HepG2 (cell line): ENCODE data around the gene PTAR1. TPM values are rescaled to one million over a fixed set of nuclear protein-coding genes. Genes with fewer than 3 reads are reported as not detected.

Experiments used
- ATF2 ChIP-seq: sonication (generic); formaldehyde crosslinking; IDR thresholded peaks from 2 replicates; pipeline ENCODE4 v1.4.0; 2020; ENCODE audit warnings: missing genetic modification reagents
- CBX2 ChIP-seq, 2 experiments: fragments of 200-600 bp in 1 of 2; sonication (generic); formaldehyde crosslinking in 1 of 2; IDR thresholded peaks; 2 replicates each; pipeline versions ENCODE4 v1.7.0 to v1.8.1; 2018 to 2022; ENCODE audit warnings: low read depth in 2 of 2, low read length in 1 of 2, mild to moderate bottlenecking in 1 of 2, missing genetic modification reagents in 1 of 2
- CEBPB ChIP-seq: IDR thresholded peaks from 2 replicates; pipeline ENCODE4 v1.6.1; 2011; ENCODE audit warnings: low read depth, low read length, improper control_type of control experiment, borderline replicate concordance
- EZH2 ChIP-seq: conservative IDR thresholded peaks from 2 replicates; pipeline ENCODE4 v1.6.1; 2012; ENCODE audit warnings: mild to moderate bottlenecking, low read depth, low read length, moderate library complexity
- FOXK2 ChIP-seq: fragments of 450-650 bp; IDR thresholded peaks from 2 replicates; pipeline ENCODE4 v1.6.1; 2016
- GFI1 ChIP-seq: sonication (generic); formaldehyde crosslinking; IDR thresholded peaks from 2 replicates; pipeline ENCODE4 v1.5.0; 2020; ENCODE audit warnings: missing genetic modification reagents, mild to moderate bottlenecking, borderline replicate concordance
- ISL2 ChIP-seq: sonication (generic); formaldehyde crosslinking; IDR thresholded peaks from 2 replicates; pipeline ENCODE4 v1.5.0; 2020; ENCODE audit warnings: missing genetic modification reagents
- KMT2B ChIP-seq: IDR thresholded peaks from 2 replicates; pipeline ENCODE4 v1.6.1; 2016; ENCODE audit warnings: missing genetic modification reagents, missing compliant biosample characterization
- MLLT10 ChIP-seq: sonication (generic); formaldehyde crosslinking; IDR thresholded peaks from 2 replicates; pipeline ENCODE4 v1.4.0; 2020; ENCODE audit warnings: missing genetic modification reagents
- RBM22 ChIP-seq: fragments of 200-400 bp; formaldehyde crosslinking; optimal IDR thresholded peaks from 2 replicates; pipeline ENCODE3; 2017; ENCODE audit warnings: mild to moderate bottlenecking, low read length, moderate library complexity
- SIX1 ChIP-seq: sonication (generic); formaldehyde crosslinking; IDR thresholded peaks from 2 replicates; pipeline ENCODE4 v1.4.0; 2020; ENCODE audit warnings: missing genetic modification reagents, borderline replicate concordance
- SMAD3 ChIP-seq: sonication (generic); formaldehyde crosslinking; IDR thresholded peaks from 2 replicates; pipeline ENCODE4 v1.4.0; 2020; ENCODE audit warnings: missing genetic modification reagents
- TRAFD1 ChIP-seq: sonication (generic); formaldehyde crosslinking; IDR thresholded peaks from 2 replicates; pipeline ENCODE4 v1.5.1; 2020; ENCODE audit warnings: missing genetic modification reagents, mild to moderate bottlenecking, borderline replicate concordance
- ZBTB21 ChIP-seq: sonication (generic); formaldehyde crosslinking; IDR thresholded peaks from 2 replicates; pipeline ENCODE4 v1.4.0; 2020; ENCODE audit warnings: missing genetic modification reagents
- ZNF10 ChIP-seq: sonication (generic); formaldehyde crosslinking; IDR thresholded peaks from 2 replicates; pipeline ENCODE4 v1.4.0; 2020; ENCODE audit warnings: mild to moderate bottlenecking, low read depth, missing genetic modification reagents, borderline replicate concordance
- ZNF138 ChIP-seq: sonication (generic); formaldehyde crosslinking; IDR thresholded peaks from 2 replicates; pipeline ENCODE4 v1.5.0; 2020; ENCODE audit warnings: mild to moderate bottlenecking, low read depth, missing genetic modification reagents
- ZNF143 ChIP-seq: sonication (generic); formaldehyde crosslinking; IDR thresholded peaks from 2 replicates; pipeline ENCODE4 v1.4.0; 2020; ENCODE audit warnings: missing genetic modification reagents
- ZNF232 ChIP-seq: sonication (generic); formaldehyde crosslinking; IDR thresholded peaks from 2 replicates; pipeline ENCODE4 v1.4.0; 2020; ENCODE audit warnings: missing genetic modification reagents, borderline replicate concordance
- ZNF552 ChIP-seq: sonication (generic); formaldehyde crosslinking; IDR thresholded peaks from 2 replicates; pipeline ENCODE4 v1.9.0; 2022; ENCODE audit warnings: missing genetic modification reagents, mild to moderate bottlenecking, borderline replicate concordance
- ZNF572 ChIP-seq: sonication (generic); formaldehyde crosslinking; IDR thresholded peaks from 2 replicates; pipeline ENCODE4 v1.5.1; 2020; ENCODE audit warnings: mild to moderate bottlenecking, missing genetic modification reagents
- ZNF644 ChIP-seq: IDR thresholded peaks from 2 replicates; pipeline ENCODE4 v1.6.1; 2016; ENCODE audit warnings: low read depth
- ZNF674 ChIP-seq: sonication (generic); formaldehyde crosslinking; IDR thresholded peaks from 2 replicates; pipeline ENCODE4 v1.5.0; 2020; ENCODE audit warnings: low read depth, mild to moderate bottlenecking, missing genetic modification reagents
- ZNF703 ChIP-seq: sonication (generic); formaldehyde crosslinking; IDR thresholded peaks from 2 replicates; pipeline ENCODE4 v1.5.1; 2020; ENCODE audit warnings: missing genetic modification reagents, mild to moderate bottlenecking, moderate library complexity, borderline replicate concordance
- ZNF747 ChIP-seq: sonication (generic); formaldehyde crosslinking; IDR thresholded peaks from 2 replicates; pipeline ENCODE4 v1.8.1; 2023; ENCODE audit warnings: missing genetic modification reagents, mild to moderate bottlenecking, borderline replicate concordance
- polyA plus RNA-seq, 8 experiments: library from polyadenylated mRNA; depleted of rRNA in 3 of 8; stranded (reverse) in 7 of 8; unstranded in 1 of 8; fragments of >200 nt; fragmentation: Illumina TruSeq in 4 of 8; extraction: Trizol in 4 of 8; gene quantifications; 2 replicates each; pipeline versions ENCODE4 v1.2.1 to v1.2.3, GENCODE V29; 2011 to 2016; ENCODE audit warnings: low read depth in 4 of 8, missing spikeins in 1 of 8, mixed read lengths in 1 of 8; ENCODE audit not compliant: insufficient read depth in 1 of 8
- total RNA-seq, 5 experiments: library from RNA; depleted of rRNA; stranded (reverse); fragments of >200 nt; fragmentation: Illumina TruSeq; extraction: Trizol; gene quantifications; 2 replicates each; pipeline ENCODE4 v1.2.3, GENCODE V29; 2016; ENCODE audit warnings: low read depth in 1 of 5
- TF ChIP-seq, protein P1 (sequence below): sonication (generic); formaldehyde crosslinking; IDR thresholded peaks from 2 replicates; pipeline ENCODE4 v1.8.0; 2022; ENCODE audit warnings: mild to moderate bottlenecking, missing genetic modification reagents, moderate library complexity
- TF ChIP-seq, protein P2 (sequence below): sonication (generic); formaldehyde crosslinking; IDR thresholded peaks from 2 replicates; pipeline ENCODE4 v1.4.0; 2020; ENCODE audit warnings: missing genetic modification reagents

Gene PTAR1
- total and polyA plus RNA-seq, 2 of the 13 experiments (the other 11 are each of a cell fraction or from before 2014, with no cell fraction given), result 26.5 to 42.1 TPM

DNA sequence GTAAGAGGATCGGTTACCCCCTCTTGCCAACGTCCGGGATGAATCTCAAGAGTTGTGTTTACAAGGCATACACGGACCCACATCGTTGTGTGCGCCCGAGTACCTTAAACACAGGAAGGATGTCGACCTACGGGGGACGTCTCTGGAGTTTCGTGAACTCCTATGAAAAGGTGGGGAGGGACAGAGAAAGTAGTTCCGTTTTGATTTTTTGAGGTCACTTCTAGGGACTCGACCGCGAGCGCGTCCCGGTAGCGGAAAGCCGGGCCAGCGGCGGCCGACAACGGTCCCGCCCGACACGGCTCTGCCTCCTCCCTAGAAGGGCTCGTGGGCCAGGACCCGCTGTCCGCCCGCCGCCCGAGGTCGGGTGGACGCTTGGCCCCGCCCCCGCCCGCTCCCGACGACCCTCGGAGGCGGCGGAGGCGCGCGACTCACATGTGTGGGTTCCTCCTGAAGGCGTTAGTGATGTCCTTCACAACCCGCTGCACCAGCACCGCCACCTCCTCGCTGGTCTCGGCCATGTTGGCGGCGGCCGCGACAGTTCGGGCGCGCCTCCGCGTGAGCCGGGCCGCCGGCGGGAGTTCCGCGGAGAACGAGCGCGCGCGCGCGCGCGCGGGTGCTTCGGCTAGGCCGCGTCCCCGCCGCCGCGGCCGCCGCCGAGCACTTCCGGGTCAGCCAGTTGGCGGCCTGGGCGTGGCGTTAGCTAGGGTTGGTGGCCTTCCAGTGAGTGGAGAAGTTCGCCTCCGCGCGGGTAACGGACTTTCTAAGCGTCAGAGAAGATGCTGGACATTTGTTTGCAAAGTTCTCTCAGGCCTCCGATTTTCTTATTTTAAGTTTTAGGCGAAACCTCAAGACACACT lies at the start of gene PTAR1 (continued):
- TF ChIP-seq RBM22 (no peak), MLLT10 (CRISPR knock-in tag) (no peak), ZNF232 (CRISPR knock-in tag) (no peak), ATF2 (CRISPR knock-in tag) (no peak), SIX1 (CRISPR knock-in tag) (no peak), ISL2 (CRISPR knock-in tag) (peak; percentile 11; the same call in 1 of the 2 replicates), ZNF138 (CRISPR knock-in tag) (no peak), ZNF644 (CRISPR knock-in tag) (no peak), ZBTB21 (CRISPR knock-in tag) (no peak), EZH2 (no peak), ZNF10 (CRISPR knock-in tag) (no peak), KMT2B (CRISPR knock-in tag) (peak; percentile 56), ZNF552 (CRISPR knock-in tag) (no peak), ZNF572 (CRISPR knock-in tag) (no peak), SMAD3 (CRISPR knock-in tag) (no peak), ZNF143 (CRISPR knock-in tag) (no peak; the same call in 1 of the 2 replicates), ZNF747 (CRISPR knock-in tag) (no peak), CEBPB (no peak), FOXK2 (no peak), CBX2 (IDR thresholded peaks at IDR 0.05; ENCODE audit: low read depth, low read length) (no peak), CBX2 (CRISPR knock-in tag; IDR thresholded peaks at IDR 0.05; ENCODE audit: low read depth) (no peak), ZNF703 (no peak; the same call in 1 of the 2 replicates), ZNF674 (CRISPR knock-in tag) (no peak), TRAFD1 (CRISPR knock-in tag) (no peak), GFI1 (CRISPR knock-in tag) (no peak)
- TF ChIP-seq, protein P1, sequence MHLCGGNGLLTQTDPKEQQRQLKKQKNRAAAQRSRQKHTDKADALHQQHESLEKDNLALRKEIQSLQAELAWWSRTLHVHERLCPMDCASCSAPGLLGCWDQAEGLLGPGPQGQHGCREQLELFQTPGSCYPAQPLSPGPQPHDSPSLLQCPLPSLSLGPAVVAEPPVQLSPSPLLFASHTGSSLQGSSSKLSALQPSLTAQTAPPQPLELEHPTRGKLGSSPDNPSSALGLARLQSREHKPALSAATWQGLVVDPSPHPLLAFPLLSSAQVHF (CRISPR knock-in tag), result no peak
- TF ChIP-seq, protein P2, sequence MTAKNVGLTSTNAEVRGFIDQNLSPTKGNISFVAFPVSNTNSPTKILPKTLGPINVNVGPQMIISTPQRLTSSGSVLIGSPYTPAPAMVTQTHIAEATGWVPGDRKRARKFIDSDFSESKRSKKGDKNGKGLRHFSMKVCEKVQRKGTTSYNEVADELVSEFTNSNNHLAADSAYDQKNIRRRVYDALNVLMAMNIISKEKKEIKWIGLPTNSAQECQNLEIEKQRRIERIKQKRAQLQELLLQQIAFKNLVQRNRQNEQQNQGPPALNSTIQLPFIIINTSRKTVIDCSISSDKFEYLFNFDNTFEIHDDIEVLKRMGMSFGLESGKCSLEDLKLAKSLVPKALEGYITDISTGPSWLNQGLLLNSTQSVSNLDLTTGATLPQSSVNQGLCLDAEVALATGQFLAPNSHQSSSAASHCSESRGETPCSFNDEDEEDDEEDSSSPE (CRISPR knock-in tag), result no peak
